Brain microvascular endothelial cell (primary cell): ENCODE results near the gene SCFD1.
A peak's percentile ranks its signal among the peaks of the same experiment; 100 is the strongest.

Source experiments
- DNase-seq: peaks from one replicate; pipeline ENCODE4 v3.0.0-alpha.2; 2020
- H3K27ac ChIP-seq: fragments of 250-450 bp; sonication (Bioruptor Pico); 2 replicates; pipeline ENCODE4 v1.5.1; 2020; ENCODE audit warnings: mild to moderate bottlenecking, moderate library complexity
- H3K27me3 ChIP-seq: fragments of 250-450 bp; sonication (Bioruptor Pico); replicated peaks from 2 replicates; pipeline ENCODE4 v1.5.1; 2020; ENCODE audit warnings: mild to moderate bottlenecking
- H3K36me3 ChIP-seq: fragments of 250-450 bp; sonication (Bioruptor Pico); replicated peaks from 2 replicates; pipeline ENCODE4 v1.5.1; 2020; ENCODE audit warnings: mild to moderate bottlenecking
- H3K4me3 ChIP-seq: 2 replicates; pipeline ENCODE4 v1.5.1; 2011; ENCODE audit warnings: low read depth, mild to moderate bottlenecking, control low read depth, low read length, moderate library complexity
- in situ Hi-C: cut with HindIII; loops from 2 replicates; pipeline ENCODE4 v1.10.0; 2017; ENCODE audit warnings: low sequenced_read_pairs, low pct_ligation_motif_present
- TF ChIP-seq, protein P1 (sequence below): IDR thresholded peaks from 2 replicates; pipeline ENCODE4 v1.5.1; 2011; ENCODE audit warnings: low read depth, mild to moderate bottlenecking, moderate library complexity, low read length, control low read depth, inconsistent platforms; ENCODE audit errors: missing control alignments

SCFD1 gene

DNA sequence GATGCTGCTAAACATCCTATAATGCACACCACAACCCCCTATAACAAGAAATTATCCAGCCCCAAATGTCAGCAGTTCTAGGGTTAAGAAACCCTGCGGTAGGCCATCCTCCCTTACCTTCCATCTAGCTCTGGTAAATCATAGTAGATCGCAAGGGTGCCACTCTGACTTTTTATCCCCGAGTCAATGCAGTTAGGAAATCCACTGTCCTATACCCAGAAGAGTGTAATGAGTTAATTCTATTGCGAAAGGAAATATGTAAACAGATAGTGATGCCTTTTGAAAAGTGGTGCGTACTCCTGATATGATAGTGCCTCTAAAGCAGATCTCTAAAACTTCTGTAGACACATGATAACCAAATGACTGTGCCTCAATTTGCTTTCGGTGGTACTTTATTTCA lies 29.8 kb downstream of the SCFD1 start:
- H3K36me3 ChIP-seq: peaks cover 42% of the 10 kb centered on the region

DNA sequence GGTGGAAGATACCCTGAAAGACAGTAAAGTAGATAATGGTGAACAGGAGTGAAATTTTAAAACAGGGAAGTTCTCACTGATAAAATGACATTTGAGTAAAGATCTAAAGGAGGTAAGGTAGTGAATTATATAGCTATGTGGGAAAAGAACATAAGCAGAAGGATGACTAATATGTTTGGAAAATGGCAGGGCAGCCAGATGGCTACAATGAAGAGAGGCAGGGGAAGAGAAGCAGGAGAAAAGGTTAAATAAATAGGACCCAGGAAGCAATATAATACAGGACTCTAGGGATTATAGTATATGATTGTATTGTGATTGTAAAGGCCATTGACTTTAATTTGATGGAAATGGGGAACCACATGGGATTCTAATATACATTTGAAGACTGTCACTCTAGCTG lies 33.0 kb downstream of the SCFD1 start:
- H3K4me3 ChIP-seq: no peak overlapping the region
- H3K27ac ChIP-seq: no peak overlapping the region
- peaks cover 46% of the 10 kb centered on the region for H3K36me3 ChIP-seq
- DNase-seq: peak; percentile 1
- no peaks in the 10 kb centered on the region for H3K27me3 ChIP-seq
- TF ChIP-seq, protein P1, sequence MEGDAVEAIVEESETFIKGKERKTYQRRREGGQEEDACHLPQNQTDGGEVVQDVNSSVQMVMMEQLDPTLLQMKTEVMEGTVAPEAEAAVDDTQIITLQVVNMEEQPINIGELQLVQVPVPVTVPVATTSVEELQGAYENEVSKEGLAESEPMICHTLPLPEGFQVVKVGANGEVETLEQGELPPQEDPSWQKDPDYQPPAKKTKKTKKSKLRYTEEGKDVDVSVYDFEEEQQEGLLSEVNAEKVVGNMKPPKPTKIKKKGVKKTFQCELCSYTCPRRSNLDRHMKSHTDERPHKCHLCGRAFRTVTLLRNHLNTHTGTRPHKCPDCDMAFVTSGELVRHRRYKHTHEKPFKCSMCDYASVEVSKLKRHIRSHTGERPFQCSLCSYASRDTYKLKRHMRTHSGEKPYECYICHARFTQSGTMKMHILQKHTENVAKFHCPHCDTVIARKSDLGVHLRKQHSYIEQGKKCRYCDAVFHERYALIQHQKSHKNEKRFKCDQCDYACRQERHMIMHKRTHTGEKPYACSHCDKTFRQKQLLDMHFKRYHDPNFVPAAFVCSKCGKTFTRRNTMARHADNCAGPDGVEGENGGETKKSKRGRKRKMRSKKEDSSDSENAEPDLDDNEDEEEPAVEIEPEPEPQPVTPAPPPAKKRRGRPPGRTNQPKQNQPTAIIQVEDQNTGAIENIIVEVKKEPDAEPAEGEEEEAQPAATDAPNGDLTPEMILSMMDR: no peak
- in situ Hi-C loops: no loop called here

More for the DNA sequence above, 29.8 kb downstream of the SCFD1 start:
- no peak overlapping the region for H3K27ac ChIP-seq
- DNase-seq: no peak
- H3K4me3 ChIP-seq: no peak overlapping the region
- no peaks in the 10 kb centered on the region for H3K27me3 ChIP-seq
- in situ Hi-C loops: no loop called here
- TF ChIP-seq, protein P1: no peak

DNA sequence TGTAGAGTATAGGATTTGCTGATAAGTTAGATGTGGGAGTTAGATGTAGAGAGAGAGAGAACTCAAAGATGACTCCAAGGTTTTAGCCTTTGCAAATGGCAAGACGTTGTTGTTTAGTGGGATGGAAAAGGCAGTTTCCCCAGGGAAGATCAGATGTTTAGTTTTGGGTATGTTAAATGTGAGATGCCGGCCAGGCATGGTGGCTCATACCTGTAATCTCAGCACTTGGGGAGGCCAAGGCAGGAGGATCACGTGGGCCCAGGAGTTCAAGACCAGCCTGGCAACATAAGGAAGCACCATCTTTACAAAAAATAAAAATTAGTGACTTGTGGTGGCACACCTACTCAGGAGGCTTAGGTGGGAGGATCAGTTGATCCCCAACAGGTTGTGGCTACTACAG lies 33.5 kb downstream of the SCFD1 start:
- in situ Hi-C loops: no loop called here
- Histone ChIP-seq H3K36me3 (peaks cover 47% of the 10 kb centered on the region), H3K27me3 (no peaks in the 10 kb centered on the region), H3K4me3 (no peak overlapping the region), H3K27ac (no peak overlapping the region)
- TF ChIP-seq, protein P1: no peak
- DNase-seq: no peak

DNA sequence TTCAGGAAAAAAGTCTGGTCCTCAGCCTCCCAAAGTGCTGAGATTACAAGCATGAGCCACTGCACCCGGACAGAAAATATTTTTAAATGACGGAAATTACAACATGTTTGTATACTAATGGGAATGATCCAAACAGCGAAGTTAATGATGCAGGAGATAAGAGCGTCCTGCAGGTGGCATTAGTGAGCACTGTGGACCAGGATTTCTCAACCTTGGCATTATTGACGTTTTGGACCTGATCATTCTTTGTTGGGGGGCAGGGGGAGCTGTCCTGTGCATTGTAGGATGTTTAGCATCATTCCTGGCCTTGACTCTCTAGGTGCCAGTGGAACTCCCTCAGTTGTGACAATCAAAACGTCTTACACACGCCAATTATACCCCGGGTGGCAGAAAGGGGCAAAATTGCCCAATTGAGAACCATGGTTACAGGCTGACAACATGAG lies 34.1 kb downstream of the SCFD1 start:
- TF ChIP-seq, protein P1: peak; percentile 81
- H3K27ac ChIP-seq: no peak overlapping the region

DNA sequence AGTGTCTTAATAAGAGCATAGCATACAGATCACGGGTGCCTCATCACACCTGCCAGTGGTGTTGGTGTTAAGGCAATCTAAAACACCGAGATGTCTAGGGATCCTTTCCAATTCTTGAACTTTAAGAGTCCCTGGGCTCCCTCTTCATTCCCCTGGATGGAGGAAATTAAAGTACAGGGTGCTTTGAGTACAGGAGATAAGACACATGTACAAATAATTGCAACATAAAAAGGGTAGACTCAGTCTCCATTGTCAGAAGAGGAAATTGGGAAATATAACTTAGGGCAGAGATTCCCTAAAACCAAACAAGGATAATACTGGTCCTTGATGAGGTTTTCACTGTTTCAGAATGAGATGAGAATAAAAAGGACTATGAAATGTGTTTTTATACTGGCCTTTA lies 34.9 kb downstream of the SCFD1 start:
- H3K27ac ChIP-seq: no peak overlapping the region
- TF ChIP-seq, protein P1: no peak
- no peak for DNase-seq
- no peaks in the 10 kb centered on the region for H3K27me3 ChIP-seq
- H3K36me3 ChIP-seq: peaks cover 51% of the 10 kb centered on the region
- in situ Hi-C loops: no loop called here
- no peak overlapping the region for H3K4me3 ChIP-seq

More for the DNA sequence above, 34.1 kb downstream of the SCFD1 start:
- in situ Hi-C loops: no loop called here
- no peak overlapping the region for H3K4me3 ChIP-seq
- DNase-seq: peak; percentile 27
- H3K27me3 ChIP-seq: no peaks in the 10 kb centered on the region
- peaks cover 52% of the 10 kb centered on the region for H3K36me3 ChIP-seq

DNA sequence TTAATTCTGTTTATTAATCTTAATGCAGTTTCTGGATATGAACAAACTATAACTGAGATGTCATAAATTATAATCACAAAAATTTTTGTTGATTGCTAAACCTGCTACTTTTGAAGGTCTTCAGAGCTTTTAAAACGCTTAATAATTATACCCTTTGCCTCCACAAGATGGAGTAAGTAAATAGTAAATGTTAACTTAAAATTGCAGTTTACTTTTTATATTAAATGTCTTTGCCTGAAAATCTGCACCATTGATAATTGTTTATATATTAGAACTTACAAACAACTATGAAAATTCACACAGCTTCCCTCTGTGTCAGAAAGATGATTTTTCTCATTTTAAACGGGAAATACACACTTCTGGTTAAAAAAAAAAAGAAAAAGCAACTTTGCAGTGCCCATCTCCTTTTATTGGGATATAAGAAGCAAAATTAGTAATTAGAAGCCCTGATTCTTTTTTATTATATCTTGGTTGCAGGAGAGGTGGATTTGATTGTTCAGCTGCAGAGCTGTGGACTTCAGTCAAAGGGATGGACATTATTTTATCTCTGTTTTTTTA lies 35.6 kb downstream of the SCFD1 start:
- Histone ChIP-seq H3K27me3 (no peaks in the 10 kb centered on the region), H3K36me3 (peaks cover 49% of the 10 kb centered on the region), H3K27ac (no peak overlapping the region), H3K4me3 (no peak overlapping the region)
- in situ Hi-C loops: no loop called here
- TF ChIP-seq, protein P1: peak; percentile 7
- DNase-seq: no peak
